ENCODE results near the gene KYNU.

The KYNU gene

DNA sequence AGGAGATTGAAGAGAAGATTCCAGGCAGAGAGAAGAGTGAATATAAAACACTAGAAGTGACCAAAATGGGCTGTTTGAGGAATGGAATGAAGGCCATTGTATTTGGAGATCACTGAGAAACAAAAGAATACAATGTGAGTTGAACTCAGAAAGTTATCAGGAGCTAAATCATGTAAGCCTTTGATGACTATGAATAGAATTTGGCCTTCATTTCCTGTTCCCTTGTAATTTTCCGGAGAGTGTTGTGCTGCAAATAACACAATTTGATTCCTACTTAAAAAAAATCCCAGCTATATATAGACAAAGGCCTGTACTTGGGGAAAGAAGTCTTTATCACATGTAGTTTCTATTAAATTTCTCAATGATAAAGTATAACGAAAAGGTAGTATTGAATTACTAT is 33.7 kb upstream of the KYNU start:
- no peak for ATAC-seq
- TF ChIP-seq GLIS3 (CRISPR knock-in tag; IDR thresholded peaks at IDR 0.05) = no peak
- TF ChIP-seq, protein P1, sequence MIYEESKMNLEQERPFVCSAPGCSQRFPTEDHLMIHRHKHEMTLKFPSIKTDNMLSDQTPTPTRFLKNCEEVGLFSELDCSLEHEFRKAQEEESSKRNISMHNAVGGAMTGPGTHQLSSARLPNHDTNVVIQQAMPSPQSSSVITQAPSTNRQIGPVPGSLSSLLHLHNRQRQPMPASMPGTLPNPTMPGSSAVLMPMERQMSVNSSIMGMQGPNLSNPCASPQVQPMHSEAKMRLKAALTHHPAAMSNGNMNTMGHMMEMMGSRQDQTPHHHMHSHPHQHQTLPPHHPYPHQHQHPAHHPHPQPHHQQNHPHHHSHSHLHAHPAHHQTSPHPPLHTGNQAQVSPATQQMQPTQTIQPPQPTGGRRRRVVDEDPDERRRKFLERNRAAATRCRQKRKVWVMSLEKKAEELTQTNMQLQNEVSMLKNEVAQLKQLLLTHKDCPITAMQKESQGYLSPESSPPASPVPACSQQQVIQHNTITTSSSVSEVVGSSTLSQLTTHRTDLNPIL (CRISPR knock-in tag; IDR thresholded peaks at IDR 0.05; ENCODE audit: low read depth) = no peak
- TF ChIP-seq, protein P2, sequence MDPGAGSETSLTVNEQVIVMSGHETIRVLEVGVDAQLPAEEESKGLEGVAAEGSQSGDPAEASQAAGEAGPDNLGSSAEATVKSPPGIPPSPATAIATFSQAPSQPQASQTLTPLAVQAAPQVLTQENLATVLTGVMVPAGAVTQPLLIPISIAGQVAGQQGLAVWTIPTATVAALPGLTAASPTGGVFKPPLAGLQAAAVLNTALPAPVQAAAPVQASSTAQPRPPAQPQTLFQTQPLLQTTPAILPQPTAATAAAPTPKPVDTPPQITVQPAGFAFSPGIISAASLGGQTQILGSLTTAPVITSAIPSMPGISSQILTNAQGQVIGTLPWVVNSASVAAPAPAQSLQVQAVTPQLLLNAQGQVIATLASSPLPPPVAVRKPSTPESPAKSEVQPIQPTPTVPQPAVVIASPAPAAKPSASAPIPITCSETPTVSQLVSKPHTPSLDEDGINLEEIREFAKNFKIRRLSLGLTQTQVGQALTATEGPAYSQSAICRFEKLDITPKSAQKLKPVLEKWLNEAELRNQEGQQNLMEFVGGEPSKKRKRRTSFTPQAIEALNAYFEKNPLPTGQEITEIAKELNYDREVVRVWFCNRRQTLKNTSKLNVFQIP (CRISPR knock-in tag; IDR thresholded peaks at IDR 0.05; ENCODE audit: borderline replicate concordance, low read depth) = no peak
- no peak for TF ChIP-seq PPARA (CRISPR knock-in tag; IDR thresholded peaks at IDR 0.05; ENCODE audit: borderline replicate concordance)
- no peak for TF ChIP-seq ESRRG (CRISPR knock-in tag; IDR thresholded peaks at IDR 0.05)

DNA sequence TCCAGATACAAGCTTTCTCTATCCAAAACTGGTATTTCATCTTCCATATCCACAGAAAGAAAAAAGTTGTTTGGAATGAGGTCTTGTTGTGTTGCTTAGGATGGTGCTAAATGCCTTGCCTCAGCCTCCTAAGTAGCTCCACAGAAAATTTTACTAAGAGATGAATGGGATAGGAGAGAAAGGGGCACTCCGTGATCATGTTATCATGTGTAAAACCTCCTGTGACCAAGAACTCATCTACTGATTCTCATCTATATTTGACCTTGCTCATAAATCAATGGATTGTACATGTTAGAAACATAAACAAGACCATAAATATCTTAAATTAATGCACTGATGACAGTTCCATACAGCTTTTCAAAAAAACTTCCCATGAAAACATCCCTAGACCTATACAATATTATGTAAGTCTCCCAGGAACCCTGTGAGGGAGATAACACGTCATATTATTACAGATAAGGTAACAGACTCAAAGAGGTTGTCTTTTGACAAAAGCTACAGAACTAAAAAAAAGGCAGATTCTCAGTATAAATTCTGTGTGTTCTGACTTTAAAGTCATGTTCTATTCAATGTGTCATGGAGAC is 29.3 kb upstream of the KYNU start:
- ATAC-seq = no peak
- no peak for TF ChIP-seq ZC3H10 (CRISPR knock-in tag; IDR thresholded peaks at IDR 0.05)
- no peak for TF ChIP-seq ZFP3 (CRISPR knock-in tag; IDR thresholded peaks at IDR 0.05)
- no peak for TF ChIP-seq RARB (CRISPR knock-in tag; IDR thresholded peaks at IDR 0.05)
- TF ChIP-seq TCF4 (CRISPR knock-in tag; IDR thresholded peaks at IDR 0.05; ENCODE audit: borderline replicate concordance) = no peak
- TF ChIP-seq SNAI2 (CRISPR knock-in tag; IDR thresholded peaks at IDR 0.05) = no peak
- TF ChIP-seq, protein P3, sequence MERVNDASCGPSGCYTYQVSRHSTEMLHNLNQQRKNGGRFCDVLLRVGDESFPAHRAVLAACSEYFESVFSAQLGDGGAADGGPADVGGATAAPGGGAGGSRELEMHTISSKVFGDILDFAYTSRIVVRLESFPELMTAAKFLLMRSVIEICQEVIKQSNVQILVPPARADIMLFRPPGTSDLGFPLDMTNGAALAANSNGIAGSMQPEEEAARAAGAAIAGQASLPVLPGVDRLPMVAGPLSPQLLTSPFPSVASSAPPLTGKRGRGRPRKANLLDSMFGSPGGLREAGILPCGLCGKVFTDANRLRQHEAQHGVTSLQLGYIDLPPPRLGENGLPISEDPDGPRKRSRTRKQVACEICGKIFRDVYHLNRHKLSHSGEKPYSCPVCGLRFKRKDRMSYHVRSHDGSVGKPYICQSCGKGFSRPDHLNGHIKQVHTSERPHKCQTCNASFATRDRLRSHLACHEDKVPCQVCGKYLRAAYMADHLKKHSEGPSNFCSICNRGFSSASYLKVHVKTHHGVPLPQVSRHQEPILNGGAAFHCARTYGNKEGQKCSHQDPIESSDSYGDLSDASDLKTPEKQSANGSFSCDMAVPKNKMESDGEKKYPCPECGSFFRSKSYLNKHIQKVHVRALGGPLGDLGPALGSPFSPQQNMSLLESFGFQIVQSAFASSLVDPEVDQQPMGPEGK (CRISPR knock-in tag; IDR thresholded peaks at IDR 0.05; ENCODE audit: borderline replicate concordance) = no peak
- TF ChIP-seq BACH2 (CRISPR knock-in tag; IDR thresholded peaks at IDR 0.05; ENCODE audit: borderline replicate concordance) = no peak
- no peak for TF ChIP-seq ESRRG (CRISPR knock-in tag; IDR thresholded peaks at IDR 0.05)
- TF ChIP-seq ZFP30 (CRISPR knock-in tag; IDR thresholded peaks at IDR 0.05) = no peak
- no peak for TF ChIP-seq ZNF8 (CRISPR knock-in tag; IDR thresholded peaks at IDR 0.05)
- TF ChIP-seq ARNTL (CRISPR knock-in tag; IDR thresholded peaks at IDR 0.05; ENCODE audit: borderline replicate concordance, low read depth) = no peak
- TF ChIP-seq ISL1 (CRISPR knock-in tag; IDR thresholded peaks at IDR 0.05) = no peak
- no peak for TF ChIP-seq ZNF70 (CRISPR knock-in tag; IDR thresholded peaks at IDR 0.05)
- no peak for TF ChIP-seq CSDC2 (CRISPR knock-in tag; IDR thresholded peaks at IDR 0.05)
- TF ChIP-seq TOX (CRISPR knock-in tag; IDR thresholded peaks at IDR 0.05; ENCODE audit: borderline replicate concordance) = no peak
- TF ChIP-seq OSR1 (CRISPR knock-in tag; IDR thresholded peaks at IDR 0.05) = no peak
- no peak for TF ChIP-seq PPARA (CRISPR knock-in tag; IDR thresholded peaks at IDR 0.05; ENCODE audit: borderline replicate concordance)
- TF ChIP-seq, protein P4, sequence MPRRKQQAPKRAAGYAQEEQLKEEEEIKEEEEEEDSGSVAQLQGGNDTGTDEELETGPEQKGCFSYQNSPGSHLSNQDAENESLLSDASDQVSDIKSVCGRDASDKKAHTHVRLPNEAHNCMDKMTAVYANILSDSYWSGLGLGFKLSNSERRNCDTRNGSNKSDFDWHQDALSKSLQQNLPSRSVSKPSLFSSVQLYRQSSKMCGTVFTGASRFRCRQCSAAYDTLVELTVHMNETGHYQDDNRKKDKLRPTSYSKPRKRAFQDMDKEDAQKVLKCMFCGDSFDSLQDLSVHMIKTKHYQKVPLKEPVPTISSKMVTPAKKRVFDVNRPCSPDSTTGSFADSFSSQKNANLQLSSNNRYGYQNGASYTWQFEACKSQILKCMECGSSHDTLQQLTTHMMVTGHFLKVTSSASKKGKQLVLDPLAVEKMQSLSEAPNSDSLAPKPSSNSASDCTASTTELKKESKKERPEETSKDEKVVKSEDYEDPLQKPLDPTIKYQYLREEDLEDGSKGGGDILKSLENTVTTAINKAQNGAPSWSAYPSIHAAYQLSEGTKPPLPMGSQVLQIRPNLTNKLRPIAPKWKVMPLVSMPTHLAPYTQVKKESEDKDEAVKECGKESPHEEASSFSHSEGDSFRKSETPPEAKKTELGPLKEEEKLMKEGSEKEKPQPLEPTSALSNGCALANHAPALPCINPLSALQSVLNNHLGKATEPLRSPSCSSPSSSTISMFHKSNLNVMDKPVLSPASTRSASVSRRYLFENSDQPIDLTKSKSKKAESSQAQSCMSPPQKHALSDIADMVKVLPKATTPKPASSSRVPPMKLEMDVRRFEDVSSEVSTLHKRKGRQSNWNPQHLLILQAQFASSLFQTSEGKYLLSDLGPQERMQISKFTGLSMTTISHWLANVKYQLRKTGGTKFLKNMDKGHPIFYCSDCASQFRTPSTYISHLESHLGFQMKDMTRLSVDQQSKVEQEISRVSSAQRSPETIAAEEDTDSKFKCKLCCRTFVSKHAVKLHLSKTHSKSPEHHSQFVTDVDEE (CRISPR knock-in tag; IDR thresholded peaks at IDR 0.05) = no peak
- TF ChIP-seq, protein P2 (CRISPR knock-in tag; IDR thresholded peaks at IDR 0.05; ENCODE audit: borderline replicate concordance, low read depth) = no peak

DNA sequence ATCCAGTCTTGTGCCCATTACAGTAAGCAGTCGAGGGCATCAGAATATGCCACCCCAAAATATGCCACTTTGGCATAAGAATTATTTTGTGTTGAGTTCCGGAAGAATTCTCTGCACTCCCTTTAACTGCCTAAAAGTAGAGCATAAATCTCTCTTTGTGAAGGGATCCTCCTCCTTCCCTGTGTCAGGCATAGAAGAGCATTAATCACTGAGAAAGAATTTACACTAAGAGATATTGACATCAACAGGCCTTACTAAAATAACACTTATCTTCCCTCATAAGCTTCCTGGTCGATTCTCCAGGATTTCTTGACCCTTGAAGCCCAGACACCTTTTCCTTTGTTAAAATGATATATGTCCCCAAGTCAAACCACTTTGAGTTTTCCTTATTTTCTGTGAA is 27.6 kb upstream of the KYNU start:
- ATAC-seq = no peak
- TF ChIP-seq TOX (CRISPR knock-in tag; IDR thresholded peaks at IDR 0.05; ENCODE audit: borderline replicate concordance) (no peak), ZNF70 (CRISPR knock-in tag; IDR thresholded peaks at IDR 0.05) (no peak), TCF4 (CRISPR knock-in tag; IDR thresholded peaks at IDR 0.05; ENCODE audit: borderline replicate concordance) (no peak), GLIS3 (CRISPR knock-in tag; IDR thresholded peaks at IDR 0.05) (no peak), RARB (CRISPR knock-in tag; IDR thresholded peaks at IDR 0.05) (no peak), ISL1 (CRISPR knock-in tag; IDR thresholded peaks at IDR 0.05) (no peak), ZFP30 (CRISPR knock-in tag; IDR thresholded peaks at IDR 0.05) (no peak), ZNF8 (CRISPR knock-in tag; IDR thresholded peaks at IDR 0.05) (no peak), ARNTL (CRISPR knock-in tag; IDR thresholded peaks at IDR 0.05; ENCODE audit: borderline replicate concordance, low read depth) (no peak), CSDC2 (CRISPR knock-in tag; IDR thresholded peaks at IDR 0.05) (no peak), ZNF565 (CRISPR knock-in tag; conservative IDR thresholded peaks at IDR 0.05; ENCODE audit: low read depth) (no peak)
- TF ChIP-seq, protein P1 (CRISPR knock-in tag; IDR thresholded peaks at IDR 0.05; ENCODE audit: low read depth) = no peak
